RWPE2 (cell line): ENCODE measurements around the gene CARD19.
A peak's percentile ranks its signal among the peaks of the same experiment; 100 is the strongest.

Source experiments
- ATAC-seq: fragments of 200-7000 bp; cut with Tn5 transposase; 3 replicates; pipeline ENCODE4 v1.9.1; 2021; ENCODE audit warnings: low read depth
- DNase-seq: peaks from one replicate; pipeline ENCODE4 v3.0.0-alpha.2; 2020; ENCODE audit warnings: low spot score
- H3K27ac ChIP-seq: fragments of 450-650 bp; 2 replicates; pipeline ENCODE4 v1.5.1; 2017; ENCODE audit warnings: mild to moderate bottlenecking; ENCODE audit not compliant: poor library complexity, severe bottlenecking
- H3K27me3 ChIP-seq: fragments of 250-450 bp; sonication (Bioruptor Pico); 2 replicates; pipeline ENCODE4 v1.5.1; 2021; ENCODE audit warnings: mild to moderate bottlenecking, moderate library complexity; ENCODE audit not compliant: insufficient read depth, poor library complexity, severe bottlenecking
- H3K36me3 ChIP-seq: fragments of 250-450 bp; sonication (Bioruptor Pico); 2 replicates; pipeline ENCODE4 v1.5.1; 2020; ENCODE audit warnings: low read depth, mild to moderate bottlenecking, moderate library complexity
- H3K4me1 ChIP-seq: fragments of 250-450 bp; sonication (Bioruptor Pico); 2 replicates; pipeline ENCODE4 v1.5.1; 2021; ENCODE audit warnings: mild to moderate bottlenecking, moderate library complexity; ENCODE audit not compliant: insufficient read depth, poor library complexity, severe bottlenecking
- H3K4me3 ChIP-seq: fragments of 250-450 bp; sonication (Bioruptor Pico); 2 replicates; pipeline ENCODE4 v1.5.1; 2021; ENCODE audit warnings: mild to moderate bottlenecking, moderate library complexity; ENCODE audit not compliant: severe bottlenecking
- H3K9me3 ChIP-seq: fragments of 250-450 bp; sonication (Bioruptor Pico); 2 replicates; pipeline ENCODE4 v1.5.1; 2021; ENCODE audit warnings: mild to moderate bottlenecking, moderate library complexity; ENCODE audit not compliant: severe bottlenecking
- TF ChIP-seq, protein P1 (sequence below): fragments of 450-650 bp; IDR thresholded peaks from one replicate; pipeline ENCODE4 v1.5.1; 2017; ENCODE audit warnings: mild to moderate bottlenecking, moderate library complexity; ENCODE audit not compliant: poor library complexity, severe bottlenecking

The CARD19 gene, protein sequence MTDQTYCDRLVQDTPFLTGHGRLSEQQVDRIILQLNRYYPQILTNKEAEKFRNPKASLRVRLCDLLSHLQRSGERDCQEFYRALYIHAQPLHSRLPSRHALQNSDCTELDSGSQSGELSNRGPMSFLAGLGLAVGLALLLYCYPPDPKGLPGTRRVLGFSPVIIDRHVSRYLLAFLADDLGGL

DNA sequence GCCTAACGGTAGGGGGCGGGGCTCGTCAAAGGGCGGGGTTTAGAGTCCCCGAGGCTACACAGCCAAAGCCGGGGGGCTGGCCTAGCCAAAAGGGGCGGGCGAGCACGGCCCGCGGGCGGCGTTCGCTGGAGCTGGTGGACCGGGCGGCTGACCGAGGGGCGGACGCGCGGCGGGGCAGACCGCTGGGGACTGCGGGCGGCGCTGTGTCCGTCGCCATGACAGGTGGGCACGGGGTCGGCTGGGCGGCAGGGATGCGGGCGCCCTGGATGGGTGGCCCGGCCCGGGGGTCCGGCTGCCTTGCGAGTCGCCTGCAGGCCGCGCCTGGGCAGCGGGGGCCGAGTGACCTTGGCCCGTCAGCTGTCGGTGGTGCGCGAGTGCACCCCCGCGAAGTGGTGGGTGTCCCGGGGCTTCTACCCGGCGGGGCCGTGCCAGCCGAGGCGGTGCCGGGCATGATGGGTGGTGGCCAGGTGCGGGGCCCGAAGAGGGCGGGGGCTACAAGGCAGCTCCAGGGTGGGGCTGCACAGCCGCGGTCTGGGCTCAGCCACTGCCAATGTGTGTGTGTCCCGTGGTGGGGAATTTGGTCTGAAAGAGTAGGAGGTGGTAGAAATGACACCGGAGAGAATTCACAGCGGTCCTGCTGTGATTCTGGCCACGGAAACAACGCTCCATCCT lies at the start of gene CARD19:
CARD19 (plus strand) TSS at position 87 of the 672 bp plus-strand sequence; CDS start at position 216, 129 bp downstream.
- TF ChIP-seq, protein P1, sequence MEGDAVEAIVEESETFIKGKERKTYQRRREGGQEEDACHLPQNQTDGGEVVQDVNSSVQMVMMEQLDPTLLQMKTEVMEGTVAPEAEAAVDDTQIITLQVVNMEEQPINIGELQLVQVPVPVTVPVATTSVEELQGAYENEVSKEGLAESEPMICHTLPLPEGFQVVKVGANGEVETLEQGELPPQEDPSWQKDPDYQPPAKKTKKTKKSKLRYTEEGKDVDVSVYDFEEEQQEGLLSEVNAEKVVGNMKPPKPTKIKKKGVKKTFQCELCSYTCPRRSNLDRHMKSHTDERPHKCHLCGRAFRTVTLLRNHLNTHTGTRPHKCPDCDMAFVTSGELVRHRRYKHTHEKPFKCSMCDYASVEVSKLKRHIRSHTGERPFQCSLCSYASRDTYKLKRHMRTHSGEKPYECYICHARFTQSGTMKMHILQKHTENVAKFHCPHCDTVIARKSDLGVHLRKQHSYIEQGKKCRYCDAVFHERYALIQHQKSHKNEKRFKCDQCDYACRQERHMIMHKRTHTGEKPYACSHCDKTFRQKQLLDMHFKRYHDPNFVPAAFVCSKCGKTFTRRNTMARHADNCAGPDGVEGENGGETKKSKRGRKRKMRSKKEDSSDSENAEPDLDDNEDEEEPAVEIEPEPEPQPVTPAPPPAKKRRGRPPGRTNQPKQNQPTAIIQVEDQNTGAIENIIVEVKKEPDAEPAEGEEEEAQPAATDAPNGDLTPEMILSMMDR, result no peak
- Histone ChIP-seq H3K4me1 (peaks cover 21% of the 10 kb centered on the region), H3K4me3 (peak within 1 kb of the TSS; percentile 92), H3K36me3 (peaks cover 7% of the 10 kb centered on the region; the same call in 1 of the 2 replicates), H3K27me3 (no peaks in the 10 kb centered on the region), H3K27ac (peak within 1 kb of the TSS; percentile 75), H3K9me3 (no peaks in the 10 kb centered on the region)
- DNase-seq (peak; percentile 67), ATAC-seq (peak; percentile 26; the same call in 2 of the 3 replicates)

DNA sequence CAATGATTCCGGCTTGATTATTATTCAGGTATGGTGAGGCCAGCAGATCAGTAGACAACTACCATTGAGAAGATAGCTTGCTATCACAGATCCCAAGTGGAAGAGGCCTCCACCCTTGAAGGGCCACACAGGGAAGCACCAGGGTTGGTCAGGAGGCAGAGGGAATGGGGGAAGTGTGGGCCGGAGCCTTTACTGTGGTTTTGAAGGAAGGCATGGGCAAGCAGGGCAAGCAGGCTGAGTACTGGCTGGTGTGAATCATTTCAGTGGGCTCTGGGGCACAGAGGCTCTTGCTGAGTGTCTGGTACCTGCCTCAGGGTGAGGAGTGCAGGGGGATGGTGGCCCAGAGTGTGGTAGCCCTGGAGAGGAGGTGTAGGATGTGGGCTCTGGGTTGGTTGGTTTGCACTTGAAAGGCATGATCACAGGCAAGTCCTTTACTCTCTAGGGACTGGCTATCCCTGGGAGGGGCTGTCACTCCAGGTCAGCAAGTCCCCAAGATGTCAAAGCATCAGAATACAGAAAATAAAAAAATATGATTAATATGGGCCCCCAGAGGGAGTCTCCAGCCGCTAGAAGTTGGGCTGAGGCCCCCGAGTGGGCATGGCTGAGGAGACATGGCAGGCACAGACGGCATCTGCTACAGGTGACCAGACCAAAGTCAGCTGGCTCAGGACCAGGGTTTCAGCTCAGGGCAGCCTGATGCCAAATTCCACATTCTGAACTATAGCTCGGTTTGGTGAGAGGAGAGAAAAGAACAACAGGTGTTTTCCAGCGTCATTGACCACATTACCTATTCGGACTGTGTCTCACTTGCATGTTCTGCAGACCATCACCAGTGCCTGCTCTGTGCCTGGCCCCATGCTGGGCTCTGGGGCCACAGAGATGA lies 47.2 kb upstream of the CARD19 start:
- no peaks in the 10 kb centered on the region for H3K36me3 ChIP-seq
- no peaks in the 10 kb centered on the region for H3K4me1 ChIP-seq
- no peaks in the 10 kb centered on the region for H3K9me3 ChIP-seq
- DNase-seq (peak; percentile 18), ATAC-seq (no peak)
- no peaks in the 10 kb centered on the region for H3K27me3 ChIP-seq
- H3K27ac ChIP-seq, result no peak overlapping the region
- TF ChIP-seq, protein P1, result no peak
- H3K4me3 ChIP-seq, result no peak overlapping the region

DNA sequence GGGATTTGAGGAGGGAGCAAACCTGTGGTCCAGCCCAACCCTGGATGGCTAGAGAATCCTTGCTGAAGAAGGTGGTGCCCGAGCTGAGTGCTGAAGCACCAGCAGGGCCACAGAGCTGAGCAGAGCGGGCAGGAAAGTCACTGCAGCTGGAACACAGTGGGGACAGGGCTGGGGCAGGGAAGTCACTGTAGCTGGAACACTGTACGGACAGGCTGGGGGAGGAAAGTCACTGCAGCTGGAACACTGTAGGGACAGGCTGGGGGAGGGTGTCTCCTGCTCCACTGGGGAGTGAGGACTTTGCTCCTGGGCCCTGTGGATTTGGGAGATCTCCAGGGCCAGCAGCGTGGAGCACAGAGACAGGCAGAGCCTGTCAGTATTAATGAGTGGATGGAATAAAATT lies 46.5 kb upstream of the CARD19 start:
- H3K27me3 ChIP-seq, result no peaks in the 10 kb centered on the region
- no peaks in the 10 kb centered on the region for H3K4me1 ChIP-seq
- DNase-seq (peak; percentile 16), ATAC-seq (no peak)
- no peak overlapping the region for H3K4me3 ChIP-seq
- TF ChIP-seq, protein P1, result no peak
- H3K36me3 ChIP-seq, result no peaks in the 10 kb centered on the region
- no peak overlapping the region for H3K27ac ChIP-seq
- no peaks in the 10 kb centered on the region for H3K9me3 ChIP-seq

DNA sequence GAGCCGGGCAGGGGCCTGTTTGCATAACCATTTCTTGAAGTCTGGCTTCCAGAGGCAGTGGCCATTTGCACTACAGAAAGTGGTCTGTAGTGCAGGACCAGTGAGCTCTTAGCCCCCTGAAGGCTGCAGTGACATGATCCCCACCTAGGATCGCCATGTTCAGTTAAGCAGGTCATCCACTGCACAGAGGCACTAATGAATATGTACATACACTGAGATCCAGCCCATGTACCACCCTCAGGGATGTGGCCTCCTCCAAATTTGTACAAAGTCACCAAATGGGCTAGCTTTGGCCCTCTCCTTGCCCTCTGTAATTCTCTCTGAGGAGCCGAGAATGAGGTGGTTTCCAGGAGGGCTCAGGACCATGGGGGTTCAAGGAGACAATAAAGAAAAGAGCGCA lies 45.8 kb upstream of the CARD19 start:
- no peak overlapping the region for H3K4me3 ChIP-seq
- no peaks in the 10 kb centered on the region for H3K4me1 ChIP-seq
- H3K36me3 ChIP-seq, result no peaks in the 10 kb centered on the region
- H3K27me3 ChIP-seq, result no peaks in the 10 kb centered on the region
- ATAC-seq, result no peak
- TF ChIP-seq, protein P1, result no peak
- no peak overlapping the region for H3K27ac ChIP-seq
- no peak for DNase-seq
- no peaks in the 10 kb centered on the region for H3K9me3 ChIP-seq
